A673 (cell line): ENCODE measurements around the gene VAPB. TPM values are rescaled to one million over a fixed set of nuclear protein-coding genes. Genes with fewer than 3 reads are reported as not detected.
A peak's percentile ranks its signal among the peaks of the same experiment; 100 is the strongest.

Experiments
- BruUV-seq: library from RNA; stranded (reverse); fragments of 400-500 nt; replicated peaks from 2 replicates; lab custom pipeline; 2021; lab: Mats Ljungman, UMichigan
- CTCF ChIA-PET: fragments of 300-600 bp; sonication (Branson Sonifier 250); formaldehyde crosslinking; loops from one replicate; lab custom pipeline; 2022; ENCODE audit warnings: antibody characterized with exemption; lab: Charles Lee
- POLR2A ChIA-PET: fragments of 300-600 bp; sonication (Branson Sonifier 250); formaldehyde crosslinking; loops from one replicate; lab custom pipeline; 2022; ENCODE audit warnings: antibody characterized with exemption; ENCODE audit not compliant: low non-redundant PET; lab: Charles Lee
- DNase-seq: peaks from one replicate; pipeline ENCODE4 v3.0.0-alpha.2; 2015; ENCODE audit warnings: low spot score
- H3K27ac ChIP-seq: fragments of 200-600 bp; sonication (generic); 2 replicates; pipeline ENCODE4 v1.5.1; 2016; ENCODE audit warnings: mixed run types, low read depth, mild to moderate bottlenecking, mixed read lengths, antibody characterized with exemption, low read length; ENCODE audit not compliant: poor library complexity, severe bottlenecking
- H3K27me3 ChIP-seq: fragments of 200-600 bp; sonication (generic); replicated peaks from 2 replicates; pipeline ENCODE4 v1.6.1; 2017; ENCODE audit warnings: mixed run types, low read depth, mild to moderate bottlenecking, mixed read lengths, antibody characterized with exemption, low read length; ENCODE audit not compliant: insufficient read depth, poor library complexity
- H3K36me3 ChIP-seq: fragments of 200-600 bp; sonication (generic); 2 replicates; pipeline ENCODE4 v1.6.1; 2016; ENCODE audit warnings: mixed run types, mild to moderate bottlenecking, mixed read lengths, antibody characterized with exemption, low read length; ENCODE audit not compliant: insufficient read depth, poor library complexity, severe bottlenecking
- H3K4me1 ChIP-seq: fragments of 200-600 bp; sonication (generic); 2 replicates; pipeline ENCODE4 v1.6.1; 2017; ENCODE audit warnings: mixed run types, mild to moderate bottlenecking, mixed read lengths, antibody characterized with exemption, low read length; ENCODE audit not compliant: insufficient read depth, poor library complexity, severe bottlenecking
- H3K4me3 ChIP-seq: fragments of 200-600 bp; sonication (generic); 2 replicates; pipeline ENCODE4 v1.5.1; 2016; ENCODE audit warnings: low read depth, mixed run types, mild to moderate bottlenecking, mixed read lengths, low read length; ENCODE audit not compliant: poor library complexity, severe bottlenecking
- H3K9me3 ChIP-seq: fragments of 200-600 bp; sonication (generic); 2 replicates; pipeline ENCODE4 v1.6.1; 2016; ENCODE audit warnings: mixed run types, low read depth, mild to moderate bottlenecking, mixed read lengths, antibody characterized with exemption, low read length; ENCODE audit not compliant: poor library complexity, severe bottlenecking
- CTCF ChIP-seq: fragments of 300-800, 200-600 bp; sonication (generic); conservative IDR thresholded peaks from 2 replicates; pipeline ENCODE4 v1.5.1; 2017; ENCODE audit warnings: low read depth, mild to moderate bottlenecking, antibody characterized with exemption, low read length, moderate library complexity, mixed read lengths
- EZH2 ChIP-seq: fragments of 200-600 bp; sonication (generic); IDR thresholded peaks from 2 replicates; pipeline ENCODE4 v1.6.1; 2017; ENCODE audit warnings: borderline replicate concordance, low read depth, mild to moderate bottlenecking, mixed read lengths, antibody characterized with exemption, low read length; ENCODE audit not compliant: poor library complexity, severe bottlenecking
- intact Hi-C: fragments of 100-400 bp; cut with micrococcal nuclease; formaldehyde crosslinking; loops from one replicate; pipeline ENCODE4 v1.10.0; 2022; ENCODE audit not compliant: unreplicated experiment
- total RNA-seq: library from RNA; stranded (reverse); gene quantifications from 2 replicates; pipeline ENCODE4 v1.2.3, GENCODE V29; 2021

VAPB gene
- total RNA-seq, 1 experiment from 2014 or later: 60.9 TPM

GRCh38 chr20:58433759-58434158, 44.7 kb downstream of the VAPB start:
- ChIA-PET CTCF (no interaction called here), POLR2A (no interaction called here)
- peak; percentile 47 for DNase-seq
- Histone ChIP-seq H3K4me3 (no peak overlapping the region), H3K9me3 (no peaks in the 10 kb centered on the region), H3K36me3 (no peaks in the 10 kb centered on the region), H3K4me1 (peaks cover 6% of the 10 kb centered on the region), H3K27me3 (no peaks in the 10 kb centered on the region), H3K27ac (no peak overlapping the region)
- intact Hi-C loops: no loop called here
- TF ChIP-seq CTCF: no peak
- no TSS peak for BruUV-seq

GRCh38 chr20:58434326-58434725, 45.3 kb downstream of the VAPB start:
- no peak for TF ChIP-seq EZH2
- TF ChIP-seq CTCF: no peak
- no peaks in the 10 kb centered on the region for H3K9me3 ChIP-seq
- no peak for DNase-seq
- no peaks in the 10 kb centered on the region for H3K27me3 ChIP-seq
- H3K36me3 ChIP-seq: no peaks in the 10 kb centered on the region
- no peak overlapping the region for H3K4me3 ChIP-seq
- BruUV-seq: no TSS peak
- ChIA-PET POLR2A (no interaction called here), CTCF (no interaction called here)
- H3K27ac ChIP-seq: no peak overlapping the region
- H3K4me1 ChIP-seq: peaks cover 12% of the 10 kb centered on the region
- intact Hi-C loops: no loop called here

- no peak for TF ChIP-seq EZH2
- TF ChIP-seq CTCF: no peak
- Histone ChIP-seq H3K9me3 (no peaks in the 10 kb centered on the region), H3K4me3 (no peak overlapping the region), H3K27ac (no peak overlapping the region), H3K36me3 (no peaks in the 10 kb centered on the region), H3K4me1 (peaks cover 14% of the 10 kb centered on the region), H3K27me3 (no peaks in the 10 kb centered on the region)
- BruUV-seq: no TSS peak
- POLR2A ChIA-PET: no interaction called here
- no peak for DNase-seq
- CTCF ChIA-PET: no interaction called here
- intact Hi-C loops: no loop called here
Measured at GRCh38 chr20:58435237-58435636, 46.2 kb downstream of the VAPB start.
